Neural progenitor cell (in vitro differentiated cells): Measurements from ENCODE around the gene TMEM267. TPM values are rescaled to one million over a fixed set of nuclear protein-coding genes. Genes with fewer than 3 reads are reported as not detected.
"Not testable (repeated sequence)": the region's sequence is repeated elsewhere in the genome, so short reads cannot be mapped to it uniquely, and the experiment has no call there.

Experiments
- DNase-seq: peaks from one replicate; pipeline ENCODE4 v3.0.0-alpha.2; 2016; ENCODE audit warnings: low spot score
- H2AFZ ChIP-seq: fragments of 200-600 bp; sonication (generic); replicated peaks from 2 replicates; pipeline ENCODE4 v1.6.1; 2016; ENCODE audit warnings: antibody characterized with exemption
- H3F3A ChIP-seq: fragments of 200-600 bp; sonication (generic); 2 replicates; pipeline ENCODE4 v1.6.1; 2016; ENCODE audit warnings: antibody characterized with exemption, low read depth
- H3K27ac ChIP-seq: fragments of 200-600 bp; sonication (generic); 2 replicates; pipeline ENCODE4 v1.5.1; 2016; ENCODE audit warnings: mild to moderate bottlenecking
- H3K27me3 ChIP-seq: fragments of 200-600 bp; sonication (generic); 2 replicates; pipeline ENCODE4 v1.6.1; 2016; ENCODE audit warnings: mild to moderate bottlenecking, moderate library complexity
- H3K36me3 ChIP-seq: fragments of 200-600 bp; sonication (generic); 2 replicates; pipeline ENCODE4 v1.5.1; 2016
- H3K4me1 ChIP-seq: fragments of 200-600 bp; sonication (generic); 2 replicates; pipeline ENCODE4 v1.6.1; 2016; ENCODE audit warnings: mixed run types
- H3K4me2 ChIP-seq: fragments of 200-600 bp; sonication (generic); 2 replicates; pipeline ENCODE4 v1.6.1; 2016
- H3K4me3 ChIP-seq: fragments of 200-600 bp; sonication (generic); 2 replicates; pipeline ENCODE4 v1.5.1; 2016
- H3K79me2 ChIP-seq: fragments of 200-600 bp; sonication (generic); 2 replicates; pipeline ENCODE4 v1.6.1; 2016; ENCODE audit warnings: low read depth
- H3K9ac ChIP-seq: fragments of 200-600 bp; sonication (generic); 2 replicates; pipeline ENCODE4 v1.6.1; 2016
- H3K9me3 ChIP-seq: fragments of 200-600 bp; sonication (generic); 2 replicates; pipeline ENCODE4 v1.5.1; 2016; ENCODE audit warnings: low read depth
- H4K20me1 ChIP-seq: fragments of 200-600 bp; sonication (generic); 2 replicates; pipeline ENCODE4 v1.6.1; 2016; ENCODE audit warnings: low read depth
- H3K27ac Mint-ChIP-seq: 3 replicates; pipeline ENCODE4 v1.8.0; 2021; ENCODE audit warnings: mixed read lengths
- H3K27me3 Mint-ChIP-seq: 2 replicates; pipeline ENCODE4 v1.8.0; 2022; ENCODE audit warnings: low read depth, mild to moderate bottlenecking, inconsistent platforms, moderate library complexity, mixed read lengths; ENCODE audit not compliant: insufficient read depth
- H3K36me3 Mint-ChIP-seq: 3 replicates; pipeline ENCODE4 v1.8.0; 2021; ENCODE audit warnings: mixed read lengths
- H3K4me1 Mint-ChIP-seq: 3 replicates; pipeline ENCODE4 v1.8.0; 2021; ENCODE audit warnings: mixed read lengths
- H3K4me3 Mint-ChIP-seq: 3 replicates; pipeline ENCODE4 v1.8.0; 2021; ENCODE audit warnings: mild to moderate bottlenecking, moderate library complexity, mixed read lengths
- H3K9me3 Mint-ChIP-seq: 3 replicates; pipeline ENCODE4 v1.8.0; 2020; ENCODE audit warnings: mixed read lengths
- EZH2 ChIP-seq: fragments of 200-600 bp; sonication (generic); IDR thresholded peaks from 2 replicates; pipeline ENCODE4 v1.6.1; 2017; ENCODE audit warnings: antibody characterized with exemption, mild to moderate bottlenecking, moderate library complexity
- EZH2phosphoT487 ChIP-seq: fragments of 200-600 bp; sonication (generic); IDR thresholded peaks from 2 replicates; pipeline ENCODE4 v1.6.1; 2017; ENCODE audit warnings: antibody characterized with exemption
- total RNA-seq: library from RNA; depleted of rRNA; stranded (reverse); fragments of >200 nt; gene quantifications from 2 replicates; pipeline ENCODE4 v1.2.3, GENCODE V29; 2015; ENCODE audit warnings: low replicate concordance
- TF ChIP-seq, protein P1 (sequence below): fragments of 200-600 bp; sonication (generic); IDR thresholded peaks from 2 replicates; pipeline ENCODE4 v1.5.1; 2017; ENCODE audit warnings: antibody characterized with exemption, mild to moderate bottlenecking

The TMEM267 gene
- total RNA-seq, 1 donor from 2014 or later, result 15.3 TPM

DNA sequence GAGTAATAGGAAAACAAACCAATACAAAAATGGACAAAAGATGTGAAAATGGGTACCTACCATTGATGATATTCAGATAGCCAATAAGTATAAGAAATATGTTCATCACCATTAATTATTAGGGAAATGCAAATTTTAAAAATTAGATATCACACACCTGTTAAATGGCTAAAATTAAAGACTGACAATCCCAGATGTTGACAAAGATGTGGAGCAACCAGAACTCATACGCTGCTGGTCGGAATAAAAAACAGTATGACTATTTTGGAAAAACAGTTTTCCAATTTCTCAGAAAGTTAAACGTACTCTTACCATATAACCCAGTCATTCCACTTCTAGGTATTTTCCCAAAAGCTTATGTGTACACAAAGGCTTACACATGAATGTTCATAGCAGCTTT lies 27.1 kb downstream of the TMEM267 start:
- no peak overlapping the region for H3K4me3 ChIP-seq
- H3K36me3 Mint-ChIP-seq, result peaks cover 14% of the 10 kb centered on the region

DNA sequence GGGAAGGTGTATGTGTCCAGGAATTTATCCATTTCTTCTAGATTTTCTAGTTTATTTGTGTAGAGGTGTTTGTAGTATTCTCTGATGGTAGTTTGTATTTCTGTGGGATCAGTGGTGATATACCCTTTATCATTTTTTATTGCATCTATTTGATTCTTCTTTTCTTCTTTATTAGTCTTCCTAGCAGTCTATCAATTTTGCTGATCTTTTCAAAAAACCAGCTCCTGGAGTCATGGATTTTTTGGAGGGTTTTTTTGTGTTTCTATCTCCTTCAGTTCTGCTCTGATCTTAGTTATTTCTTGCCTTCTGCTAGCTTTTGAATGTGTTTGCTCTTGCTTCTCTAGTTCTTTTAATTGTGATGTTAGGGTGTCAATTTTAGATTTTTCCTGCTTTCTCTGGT lies 42.1 kb downstream of the TMEM267 start:
- peaks cover 35% of the 10 kb centered on the region for H3K9me3 Mint-ChIP-seq
- not testable (repeated sequence) for H3K4me3 Mint-ChIP-seq, H3K27ac Mint-ChIP-seq, H3K4me3 ChIP-seq, DNase-seq, H3K9me3 ChIP-seq, H4K20me1 ChIP-seq, H3F3A ChIP-seq, H2AFZ ChIP-seq, H3K4me1 ChIP-seq, H3K79me2 ChIP-seq, H3K4me2 ChIP-seq, H3K4me1 Mint-ChIP-seq, H3K27me3 ChIP-seq, H3K27ac ChIP-seq, H3K36me3 Mint-ChIP-seq, H3K27me3 Mint-ChIP-seq, H3K9ac ChIP-seq
- peaks cover 13% of the 10 kb centered on the region for H3K36me3 ChIP-seq

More for the DNA sequence above, 27.1 kb downstream of the TMEM267 start:
- no peaks in the 10 kb centered on the region for H4K20me1 ChIP-seq
- H3K9me3 ChIP-seq, result no peaks in the 10 kb centered on the region
- TF ChIP-seq EZH2phosphoT487, result no peak
- TF ChIP-seq, protein P1, sequence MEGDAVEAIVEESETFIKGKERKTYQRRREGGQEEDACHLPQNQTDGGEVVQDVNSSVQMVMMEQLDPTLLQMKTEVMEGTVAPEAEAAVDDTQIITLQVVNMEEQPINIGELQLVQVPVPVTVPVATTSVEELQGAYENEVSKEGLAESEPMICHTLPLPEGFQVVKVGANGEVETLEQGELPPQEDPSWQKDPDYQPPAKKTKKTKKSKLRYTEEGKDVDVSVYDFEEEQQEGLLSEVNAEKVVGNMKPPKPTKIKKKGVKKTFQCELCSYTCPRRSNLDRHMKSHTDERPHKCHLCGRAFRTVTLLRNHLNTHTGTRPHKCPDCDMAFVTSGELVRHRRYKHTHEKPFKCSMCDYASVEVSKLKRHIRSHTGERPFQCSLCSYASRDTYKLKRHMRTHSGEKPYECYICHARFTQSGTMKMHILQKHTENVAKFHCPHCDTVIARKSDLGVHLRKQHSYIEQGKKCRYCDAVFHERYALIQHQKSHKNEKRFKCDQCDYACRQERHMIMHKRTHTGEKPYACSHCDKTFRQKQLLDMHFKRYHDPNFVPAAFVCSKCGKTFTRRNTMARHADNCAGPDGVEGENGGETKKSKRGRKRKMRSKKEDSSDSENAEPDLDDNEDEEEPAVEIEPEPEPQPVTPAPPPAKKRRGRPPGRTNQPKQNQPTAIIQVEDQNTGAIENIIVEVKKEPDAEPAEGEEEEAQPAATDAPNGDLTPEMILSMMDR, result no peak
- TF ChIP-seq EZH2, result no peak
- Mint-ChIP-seq H3K27me3 (no peaks in the 10 kb centered on the region), H3K9me3 (peaks cover 21% of the 10 kb centered on the region), H3K27ac (no peak overlapping the region), H3K4me1 (no peaks in the 10 kb centered on the region), H3K4me3 (no peak overlapping the region)
- H3K79me2 ChIP-seq, result no peaks in the 10 kb centered on the region
- no peaks in the 10 kb centered on the region for H3F3A ChIP-seq
- no peaks in the 10 kb centered on the region for H3K4me1 ChIP-seq
- no peak overlapping the region for H3K4me2 ChIP-seq
- H3K9ac ChIP-seq, result no peak overlapping the region
- H3K27ac ChIP-seq, result no peak overlapping the region
- no peak for DNase-seq
- no peaks in the 10 kb centered on the region for H3K27me3 ChIP-seq
- no peaks in the 10 kb centered on the region for H3K36me3 ChIP-seq
- H2AFZ ChIP-seq, result no peak overlapping the region

DNA sequence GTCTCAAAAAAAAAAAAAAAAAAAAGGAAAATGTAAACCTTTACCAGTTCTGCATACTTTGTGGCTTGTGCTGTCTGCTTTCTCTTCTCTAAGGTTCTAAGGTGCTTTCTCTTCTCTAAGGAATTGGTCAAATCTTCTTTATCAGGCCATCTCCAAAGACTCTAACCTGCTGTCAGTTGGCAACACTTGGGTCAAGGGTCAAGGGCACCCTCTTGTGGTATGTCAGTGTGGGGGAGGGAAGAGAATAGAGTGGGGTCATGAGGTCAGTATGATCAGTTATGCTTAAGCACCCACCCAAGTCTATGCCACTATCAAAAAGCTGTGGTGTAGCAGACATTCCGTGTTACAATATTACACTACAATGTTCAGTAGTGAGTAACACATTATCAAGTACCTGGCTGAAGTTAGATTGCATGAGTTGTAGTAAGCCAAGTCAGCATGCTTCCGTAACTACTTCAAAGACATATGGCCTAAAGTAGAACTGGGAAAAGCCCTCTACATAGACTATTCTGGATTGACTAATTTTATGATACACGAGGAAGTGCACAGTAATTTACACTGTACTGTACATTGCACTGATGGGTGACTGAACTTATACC lies 46.5 kb downstream of the TMEM267 start:
- no peak for DNase-seq
- H3F3A ChIP-seq, result no peaks in the 10 kb centered on the region
- no peak overlapping the region for H3K27ac ChIP-seq
- H2AFZ ChIP-seq, result no peak overlapping the region
- H4K20me1 ChIP-seq, result no peaks in the 10 kb centered on the region
- H3K9me3 ChIP-seq, result no peaks in the 10 kb centered on the region
- H3K9me3 Mint-ChIP-seq, result peaks cover 27% of the 10 kb centered on the region
- no peak overlapping the region for H3K4me3 ChIP-seq
- peaks cover 7% of the 10 kb centered on the region for H3K4me1 Mint-ChIP-seq
- H3K4me2 ChIP-seq, result no peak overlapping the region
- H3K27me3 Mint-ChIP-seq, result no peaks in the 10 kb centered on the region
- no peak overlapping the region for H3K4me3 Mint-ChIP-seq
- no peaks in the 10 kb centered on the region for H3K36me3 ChIP-seq
- no peak overlapping the region for H3K27ac Mint-ChIP-seq
- H3K36me3 Mint-ChIP-seq, result no peaks in the 10 kb centered on the region
- TF ChIP-seq, protein P1, result no peak
- TF ChIP-seq EZH2phosphoT487, result no peak
- TF ChIP-seq EZH2, result no peak
- no peak overlapping the region for H3K9ac ChIP-seq
- no peaks in the 10 kb centered on the region for H3K27me3 ChIP-seq
- H3K79me2 ChIP-seq, result no peaks in the 10 kb centered on the region
- no peaks in the 10 kb centered on the region for H3K4me1 ChIP-seq

DNA sequence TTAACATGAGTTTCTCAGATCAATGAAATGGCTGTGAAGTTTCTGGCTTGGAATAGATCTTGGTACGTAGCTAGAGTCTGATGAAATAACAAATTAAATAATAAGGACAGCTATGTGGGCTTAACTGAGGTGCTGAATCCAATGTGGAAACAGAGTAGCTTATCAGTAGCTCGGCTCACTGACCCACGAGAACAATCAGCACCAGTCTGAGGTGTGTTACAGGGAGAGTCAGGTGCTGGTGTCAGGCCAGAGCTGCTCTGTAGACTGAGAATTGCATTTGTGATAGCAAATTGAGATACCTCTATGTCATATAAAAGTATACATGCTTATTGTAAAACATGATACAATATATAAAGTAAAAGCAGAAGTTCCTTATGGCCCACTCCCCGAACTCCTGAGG lies 50.3 kb downstream of the TMEM267 start:
- no peak for DNase-seq
- no peaks in the 10 kb centered on the region for H3F3A ChIP-seq
- peaks cover 2% of the 10 kb centered on the region for H3K27me3 Mint-ChIP-seq
- H3K9me3 ChIP-seq, result no peaks in the 10 kb centered on the region
- H2AFZ ChIP-seq, result no peak overlapping the region
- no peak overlapping the region for H3K4me3 Mint-ChIP-seq
- H3K4me1 Mint-ChIP-seq, result peaks cover 7% of the 10 kb centered on the region
- TF ChIP-seq, protein P1, result no peak
- TF ChIP-seq EZH2phosphoT487, result no peak
- TF ChIP-seq EZH2, result no peak
- H3K9ac ChIP-seq, result no peak overlapping the region
- no peak overlapping the region for H3K27ac ChIP-seq
- no peak overlapping the region for H3K4me2 ChIP-seq
- no peak overlapping the region for H3K27ac Mint-ChIP-seq
- no peaks in the 10 kb centered on the region for H3K79me2 ChIP-seq
- no peaks in the 10 kb centered on the region for H3K36me3 ChIP-seq
- no peaks in the 10 kb centered on the region for H4K20me1 ChIP-seq
- H3K27me3 ChIP-seq, result no peaks in the 10 kb centered on the region
- H3K4me1 ChIP-seq, result no peaks in the 10 kb centered on the region
- no peaks in the 10 kb centered on the region for H3K36me3 Mint-ChIP-seq
- peaks cover 4% of the 10 kb centered on the region for H3K9me3 Mint-ChIP-seq
- H3K4me3 ChIP-seq, result no peak overlapping the region
